ENCODE data around the gene CCIN.

GRCh38 chr9:36142510-36143244 is 26.5 kb upstream of the CCIN start:
- TF ChIP-seq, protein P1, sequence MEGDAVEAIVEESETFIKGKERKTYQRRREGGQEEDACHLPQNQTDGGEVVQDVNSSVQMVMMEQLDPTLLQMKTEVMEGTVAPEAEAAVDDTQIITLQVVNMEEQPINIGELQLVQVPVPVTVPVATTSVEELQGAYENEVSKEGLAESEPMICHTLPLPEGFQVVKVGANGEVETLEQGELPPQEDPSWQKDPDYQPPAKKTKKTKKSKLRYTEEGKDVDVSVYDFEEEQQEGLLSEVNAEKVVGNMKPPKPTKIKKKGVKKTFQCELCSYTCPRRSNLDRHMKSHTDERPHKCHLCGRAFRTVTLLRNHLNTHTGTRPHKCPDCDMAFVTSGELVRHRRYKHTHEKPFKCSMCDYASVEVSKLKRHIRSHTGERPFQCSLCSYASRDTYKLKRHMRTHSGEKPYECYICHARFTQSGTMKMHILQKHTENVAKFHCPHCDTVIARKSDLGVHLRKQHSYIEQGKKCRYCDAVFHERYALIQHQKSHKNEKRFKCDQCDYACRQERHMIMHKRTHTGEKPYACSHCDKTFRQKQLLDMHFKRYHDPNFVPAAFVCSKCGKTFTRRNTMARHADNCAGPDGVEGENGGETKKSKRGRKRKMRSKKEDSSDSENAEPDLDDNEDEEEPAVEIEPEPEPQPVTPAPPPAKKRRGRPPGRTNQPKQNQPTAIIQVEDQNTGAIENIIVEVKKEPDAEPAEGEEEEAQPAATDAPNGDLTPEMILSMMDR (IDR thresholded peaks at IDR 0.05; ENCODE audit: borderline replicate concordance, extremely low read depth, low read length, poor library complexity, severe bottlenecking): no peak
- TF ChIP-seq EZH2 (IDR thresholded peaks at IDR 0.05; ENCODE audit: borderline replicate concordance, low read depth, low read length, severe bottlenecking): no peak

All from DND-41 (cell line).